ENCODE results near the gene DUSP21. TPM values are rescaled to one million over a fixed set of nuclear protein-coding genes. Genes with fewer than 3 reads are reported as not detected.
"Not testable (repeated sequence)": the region's sequence is repeated elsewhere in the genome, so short reads cannot be mapped to it uniquely, and the experiment has no call there.

The DUSP21 gene
- total RNA-seq, 1 experiment from 2014 or later, result not detected

- TF ChIP-seq, protein P1, sequence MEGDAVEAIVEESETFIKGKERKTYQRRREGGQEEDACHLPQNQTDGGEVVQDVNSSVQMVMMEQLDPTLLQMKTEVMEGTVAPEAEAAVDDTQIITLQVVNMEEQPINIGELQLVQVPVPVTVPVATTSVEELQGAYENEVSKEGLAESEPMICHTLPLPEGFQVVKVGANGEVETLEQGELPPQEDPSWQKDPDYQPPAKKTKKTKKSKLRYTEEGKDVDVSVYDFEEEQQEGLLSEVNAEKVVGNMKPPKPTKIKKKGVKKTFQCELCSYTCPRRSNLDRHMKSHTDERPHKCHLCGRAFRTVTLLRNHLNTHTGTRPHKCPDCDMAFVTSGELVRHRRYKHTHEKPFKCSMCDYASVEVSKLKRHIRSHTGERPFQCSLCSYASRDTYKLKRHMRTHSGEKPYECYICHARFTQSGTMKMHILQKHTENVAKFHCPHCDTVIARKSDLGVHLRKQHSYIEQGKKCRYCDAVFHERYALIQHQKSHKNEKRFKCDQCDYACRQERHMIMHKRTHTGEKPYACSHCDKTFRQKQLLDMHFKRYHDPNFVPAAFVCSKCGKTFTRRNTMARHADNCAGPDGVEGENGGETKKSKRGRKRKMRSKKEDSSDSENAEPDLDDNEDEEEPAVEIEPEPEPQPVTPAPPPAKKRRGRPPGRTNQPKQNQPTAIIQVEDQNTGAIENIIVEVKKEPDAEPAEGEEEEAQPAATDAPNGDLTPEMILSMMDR (IDR thresholded peaks at IDR 0.05; ENCODE audit: unreplicated experiment), result no peak
- no peak overlapping the region for H3K27ac Mint-ChIP-seq (ENCODE audit: unreplicated experiment)
- CTCF ChIA-PET, result no interaction called here
- BruUV-seq (replicated peaks), result no TSS peak
- no peaks in the 10 kb centered on the region for H3K4me1 Mint-ChIP-seq (ENCODE audit: low read depth, unreplicated experiment)
- H3K4me3 Mint-ChIP-seq (ENCODE audit: low read depth, unreplicated experiment), result no peak overlapping the region
- intact Hi-C loops (cut with micrococcal nuclease; ENCODE audit: unreplicated experiment), result no loop called here
- no peaks in the 10 kb centered on the region for H3K27me3 Mint-ChIP-seq (ENCODE audit: unreplicated experiment)
- no peaks in the 10 kb centered on the region for H3K36me3 Mint-ChIP-seq (ENCODE audit: insufficient read depth, unreplicated experiment)
- H3K9me3 Mint-ChIP-seq (ENCODE audit: low read depth, unreplicated experiment), result no peaks in the 10 kb centered on the region
- no peak for DNase-seq
Measured at GRCh38 chrX:44829832-44830231, 14.0 kb upstream of the DUSP21 start.

DNA sequence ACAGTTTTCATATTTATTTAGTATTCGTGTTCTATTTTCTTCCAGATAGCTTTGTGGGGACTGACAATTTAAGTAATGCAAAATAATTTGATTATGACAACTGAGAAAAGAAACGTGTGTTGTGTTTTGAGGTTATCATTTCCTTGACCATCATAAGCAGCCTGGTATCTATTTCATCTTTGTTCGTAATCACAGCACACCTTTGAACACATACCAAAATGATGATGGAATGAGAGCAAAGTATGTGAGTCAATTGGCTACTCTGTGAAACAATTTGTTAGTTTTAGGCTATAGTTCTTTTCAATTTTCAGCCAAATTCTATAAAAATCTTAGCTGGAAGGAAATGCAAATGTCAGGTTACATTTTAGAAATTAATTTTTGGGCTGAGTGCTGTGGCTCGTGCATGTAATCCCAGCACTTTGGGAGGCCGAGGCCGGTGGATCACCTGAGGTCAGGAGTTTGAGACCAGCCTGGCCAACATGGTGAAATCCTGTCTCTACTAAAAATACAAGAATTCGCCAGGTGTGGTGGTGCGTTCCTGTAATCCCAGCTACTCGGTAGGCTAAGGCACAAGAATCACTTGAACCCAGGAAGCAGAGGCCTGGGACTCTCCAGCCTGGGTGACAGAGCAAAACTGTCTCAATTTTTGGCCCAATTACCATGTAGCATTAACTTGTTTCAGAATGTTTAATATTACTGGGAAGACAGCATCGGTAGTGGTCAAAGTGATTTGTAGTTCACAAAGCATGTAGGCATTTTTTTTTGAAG is 1.1 kb upstream of the DUSP21 start:
- H3K27ac Mint-ChIP-seq (ENCODE audit: unreplicated experiment), result no peak overlapping the region
- no peaks in the 10 kb centered on the region for H3K36me3 Mint-ChIP-seq (ENCODE audit: insufficient read depth, unreplicated experiment)
- CTCF ChIA-PET, result interaction anchor here (0.6 kb wide), 1 partner anchor 77 kb away, joined by 6 read pairs; no protein-coding TSS in a partner anchor
- TF ChIP-seq, protein P1 (IDR thresholded peaks at IDR 0.05; ENCODE audit: unreplicated experiment), result no peak
- no peak overlapping the region for H3K4me3 Mint-ChIP-seq (ENCODE audit: low read depth, unreplicated experiment)
- H3K9me3 Mint-ChIP-seq (ENCODE audit: low read depth, unreplicated experiment), result peaks cover under 1% of the 10 kb centered on the region
- peaks cover 9% of the 10 kb centered on the region for H3K4me1 Mint-ChIP-seq (ENCODE audit: low read depth, unreplicated experiment)
- H3K27me3 Mint-ChIP-seq (ENCODE audit: unreplicated experiment), result no peaks in the 10 kb centered on the region
- no TSS peak for BruUV-seq (replicated peaks)
- intact Hi-C loops (cut with micrococcal nuclease; ENCODE audit: unreplicated experiment), result no loop called here
- DNase-seq, result no peak

DNA sequence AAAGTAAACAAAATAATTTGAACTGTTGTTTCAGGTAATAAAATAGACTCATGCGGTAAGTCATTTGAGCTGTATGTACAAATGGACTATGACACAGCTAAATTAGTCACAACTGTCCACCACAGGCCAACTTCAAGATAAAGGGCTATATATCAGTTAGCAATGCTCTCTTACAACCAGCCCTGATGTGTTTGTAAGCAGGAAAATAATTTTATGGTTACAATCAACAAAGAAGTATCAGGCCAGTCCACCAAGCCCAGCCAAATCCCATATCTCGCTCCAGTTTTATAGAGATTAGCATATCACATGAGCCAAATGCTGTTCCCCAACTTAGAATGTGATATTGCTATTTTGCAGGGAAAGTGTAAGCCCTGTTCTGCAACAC is 511 bp upstream of the DUSP21 start:
- no TSS peak for BruUV-seq (replicated peaks)
- Mint-ChIP-seq H3K36me3 (ENCODE audit: insufficient read depth, unreplicated experiment) (no peaks in the 10 kb centered on the region), H3K27ac (ENCODE audit: unreplicated experiment) (no peak overlapping the region), H3K4me1 (ENCODE audit: low read depth, unreplicated experiment) (peaks cover 9% of the 10 kb centered on the region), H3K9me3 (ENCODE audit: low read depth, unreplicated experiment) (peaks cover 2% of the 10 kb centered on the region), H3K4me3 (ENCODE audit: low read depth, unreplicated experiment) (no peak overlapping the region), H3K27me3 (ENCODE audit: unreplicated experiment) (no peaks in the 10 kb centered on the region)
- intact Hi-C loops (cut with micrococcal nuclease; ENCODE audit: unreplicated experiment), result no loop called here
- CTCF ChIA-PET, result no interaction called here
- DNase-seq, result no peak
- TF ChIP-seq, protein P1 (IDR thresholded peaks at IDR 0.05; ENCODE audit: unreplicated experiment), result no peak

DNA sequence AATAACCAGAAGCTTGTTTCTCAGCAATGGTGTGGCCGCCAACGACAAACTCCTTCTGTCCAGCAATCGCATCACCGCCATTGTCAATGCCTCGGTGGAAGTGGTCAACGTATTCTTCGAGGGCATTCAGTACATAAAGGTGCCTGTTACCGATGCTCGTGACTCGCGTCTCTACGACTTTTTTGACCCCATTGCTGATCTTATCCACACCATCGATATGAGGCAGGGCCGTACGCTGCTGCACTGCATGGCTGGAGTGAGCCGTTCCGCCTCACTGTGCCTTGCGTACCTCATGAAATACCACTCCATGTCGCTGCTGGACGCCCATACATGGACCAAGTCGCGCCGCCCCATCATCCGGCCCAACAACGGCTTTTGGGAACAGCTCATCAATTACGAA is 383 bp downstream of the DUSP21 start:
- Mint-ChIP-seq H3K27me3 (ENCODE audit: unreplicated experiment) (no peaks in the 10 kb centered on the region), H3K4me3 (ENCODE audit: low read depth, unreplicated experiment) (no peak overlapping the region), H3K9me3 (ENCODE audit: low read depth, unreplicated experiment) (peaks cover 2% of the 10 kb centered on the region), H3K36me3 (ENCODE audit: insufficient read depth, unreplicated experiment) (no peaks in the 10 kb centered on the region), H3K4me1 (ENCODE audit: low read depth, unreplicated experiment) (peaks cover 9% of the 10 kb centered on the region), H3K27ac (ENCODE audit: unreplicated experiment) (no peak overlapping the region)
- TF ChIP-seq, protein P1 (IDR thresholded peaks at IDR 0.05; ENCODE audit: unreplicated experiment), result no peak
- CTCF ChIA-PET, result no interaction called here
- no peak for DNase-seq
- no TSS peak for BruUV-seq (replicated peaks)
- intact Hi-C loops (cut with micrococcal nuclease; ENCODE audit: unreplicated experiment), result no loop called here

- H3K27ac Mint-ChIP-seq (ENCODE audit: unreplicated experiment); DNase-seq; BruUV-seq (replicated peaks); CTCF ChIA-PET; intact Hi-C loops (cut with micrococcal nuclease; ENCODE audit: unreplicated experiment); H3K9me3 Mint-ChIP-seq (ENCODE audit: low read depth, unreplicated experiment); H3K4me3 Mint-ChIP-seq (ENCODE audit: low read depth, unreplicated experiment); H3K27me3 Mint-ChIP-seq (ENCODE audit: unreplicated experiment); H3K4me1 Mint-ChIP-seq (ENCODE audit: low read depth, unreplicated experiment); H3K36me3 Mint-ChIP-seq (ENCODE audit: insufficient read depth, unreplicated experiment): not testable (repeated sequence)
Measured at GRCh38 chrX:44850891-44851290, 7.1 kb downstream of the DUSP21 start.
